Lower lobe of right lung (tissue), 2 donors: Measurements from ENCODE around the gene TRIM9. TPM values are rescaled to one million over a fixed set of nuclear protein-coding genes. Genes with fewer than 3 reads are reported as not detected.

Experiments
- ATAC-seq, 2 donors: fragments of 200-7000 bp; cut with Tn5 transposase; one replicate each; pipeline ENCODE4 v1.9.1; 2020 to 2022; ENCODE audit warnings: mild to moderate bottlenecking in 2 of 2, moderate library complexity in 2 of 2
- DNase-seq: peaks from one replicate; pipeline ENCODE4 v3.0.0-alpha.2; 2020
- H3K27ac ChIP-seq: fragments of 200-600 bp; one replicate; pipeline ENCODE4 v1.8.0; 2022
- H3K27me3 ChIP-seq: fragments of 200-600 bp; one replicate; pipeline ENCODE4 v1.8.0; 2022; ENCODE audit warnings: low read depth
- H3K36me3 ChIP-seq: fragments of 200-600 bp; one replicate; pipeline ENCODE4 v1.8.0; 2022; ENCODE audit warnings: mild to moderate bottlenecking
- H3K4me1 ChIP-seq: fragments of 200-600 bp; one replicate; pipeline ENCODE4 v1.8.0; 2022
- H3K4me3 ChIP-seq: fragments of 200-600 bp; one replicate; pipeline ENCODE4 v1.8.0; 2022; ENCODE audit warnings: mild to moderate bottlenecking
- H3K9me3 ChIP-seq: fragments of 200-600 bp; one replicate; pipeline ENCODE4 v1.8.0; 2022
- CTCF ChIP-seq: fragments of 200-600 bp; IDR thresholded peaks from one replicate; pipeline ENCODE4 v1.8.0; 2022; ENCODE audit warnings: antibody characterized with exemption, mild to moderate bottlenecking
- intact Hi-C: fragments of 100-400 bp; cut with DNase I; formaldehyde crosslinking; loops from one replicate; pipeline ENCODE4 v1.11.0; 2022
- total RNA-seq: library from RNA; stranded (reverse); fragmentation: NEBNext Ultra II Directional; extraction: Animal tissue kit (Norgen Biotek cat#: 25700); gene quantifications from one replicate; pipeline ENCODE4 v1.2.1, GENCODE V29; 2021
- donor health status: DM: no; HTN: yes; CAD: no; lungs with severe emphysema.

Gene TRIM9
- total RNA-seq, 1 donor from 2014 or later, result 0.92 TPM

GRCh38 chr14:50972734-50973133 is 122.2 kb downstream of the TRIM9 start:
- DNase-seq, result no peak
- no peaks in the 10 kb centered on the region for H3K4me1 ChIP-seq
- no peaks in the 10 kb centered on the region for H3K27me3 ChIP-seq
- H3K27ac ChIP-seq, result no peak overlapping the region
- ATAC-seq, result no peak
- intact Hi-C loops, result no loop called here
- TF ChIP-seq CTCF, result no peak
- H3K4me3 ChIP-seq, result no peak overlapping the region
- no peaks in the 10 kb centered on the region for H3K36me3 ChIP-seq
- no peaks in the 10 kb centered on the region for H3K9me3 ChIP-seq

GRCh38 chr14:50970886-50971781 is 123.8 kb downstream of the TRIM9 start:
- DNase-seq (no peak), ATAC-seq (no peak)
- H3K36me3 ChIP-seq, result no peaks in the 10 kb centered on the region
- TF ChIP-seq CTCF, result no peak
- no peaks in the 10 kb centered on the region for H3K27me3 ChIP-seq
- H3K27ac ChIP-seq, result no peak overlapping the region
- no peaks in the 10 kb centered on the region for H3K4me1 ChIP-seq
- no peaks in the 10 kb centered on the region for H3K9me3 ChIP-seq
- intact Hi-C loops, result no loop called here
- H3K4me3 ChIP-seq, result no peak overlapping the region

- DNase-seq, result no peak
- Histone ChIP-seq H3K27ac (no peak overlapping the region), H3K9me3 (no peaks in the 10 kb centered on the region), H3K4me1 (peaks cover 9% of the 10 kb centered on the region), H3K27me3 (no peaks in the 10 kb centered on the region), H3K4me3 (no peak overlapping the region), H3K36me3 (no peaks in the 10 kb centered on the region)
- ATAC-seq, result peak; percentile 47 to 69
- no peak for TF ChIP-seq CTCF
- intact Hi-C loops, result no loop called here
These were observed 127.1 kb downstream of the TRIM9 start for GRCh38 chr14:50967790-50968189.

GRCh38 chr14:50967103-50967502 is 127.8 kb downstream of the TRIM9 start:
- Histone ChIP-seq H3K4me3 (no peak overlapping the region), H3K9me3 (no peaks in the 10 kb centered on the region), H3K36me3 (no peaks in the 10 kb centered on the region), H3K27ac (no peak overlapping the region), H3K4me1 (peaks cover 12% of the 10 kb centered on the region), H3K27me3 (no peaks in the 10 kb centered on the region)
- ATAC-seq, result no peak
- no peak for DNase-seq
- TF ChIP-seq CTCF, result no peak
- intact Hi-C loops, result no loop called here

GRCh38 chr14:50964683-50965390 is 130.1 kb downstream of the TRIM9 start:
- no peak for ATAC-seq
- intact Hi-C loops, result no loop called here
- TF ChIP-seq CTCF, result no peak
- no peaks in the 10 kb centered on the region for H3K27me3 ChIP-seq
- no peaks in the 10 kb centered on the region for H3K36me3 ChIP-seq
- no peaks in the 10 kb centered on the region for H3K9me3 ChIP-seq
- H3K4me3 ChIP-seq, result no peak overlapping the region
- no peak for DNase-seq
- no peak overlapping the region for H3K27ac ChIP-seq
- peaks cover 22% of the 10 kb centered on the region for H3K4me1 ChIP-seq
